ENCODE data around the gene LEKR1. TPM values are rescaled to one million over a fixed set of nuclear protein-coding genes. Genes with fewer than 3 reads are reported as not detected.

Gene LEKR1
- polyA plus RNA-seq, 1 donor = 2.2 TPM

GRCh38 chr3:157077565-157077991, 251.4 kb downstream of the LEKR1 start:
- H3K27me3 ChIP-seq (ENCODE audit: control insufficient read depth, insufficient read depth, low read length) = no peaks in the 10 kb centered on the region
- H3K36me3 ChIP-seq (ENCODE audit: control insufficient read depth, insufficient read depth, low read length) = no peaks in the 10 kb centered on the region
- H3K4me3 ChIP-seq (ENCODE audit: low read length) = no peak overlapping the region
- DNase-seq = no peak
- no peak overlapping the region for H3K27ac ChIP-seq (ENCODE audit: low read length)
- peaks cover 8% of the 10 kb centered on the region for H3K4me1 ChIP-seq (ENCODE audit: control insufficient read depth, insufficient read depth, low read length)
- WGBS (ENCODE audit: insufficient coverage, low lambda C conversion rate) = no CpG with 5 or more reads among the region's 4 CpGs
- H3K9me3 ChIP-seq (ENCODE audit: control insufficient read depth, low read depth, low read length) = no peaks in the 10 kb centered on the region

GRCh38 chr3:157078131-157078810, 252.1 kb downstream of the LEKR1 start:
- Histone ChIP-seq H3K9me3 (ENCODE audit: control insufficient read depth, low read depth, low read length) (no peaks in the 10 kb centered on the region), H3K4me1 (ENCODE audit: control insufficient read depth, insufficient read depth, low read length) (peaks cover 8% of the 10 kb centered on the region), H3K4me3 (ENCODE audit: low read length) (no peak overlapping the region), H3K36me3 (ENCODE audit: control insufficient read depth, insufficient read depth, low read length) (no peaks in the 10 kb centered on the region), H3K27me3 (ENCODE audit: control insufficient read depth, insufficient read depth, low read length) (no peaks in the 10 kb centered on the region), H3K27ac (ENCODE audit: low read length) (no peak overlapping the region)
- no CpG with 5 or more reads among the region's 5 CpGs for WGBS (ENCODE audit: insufficient coverage, low lambda C conversion rate)
- DNase-seq = no peak

GRCh38 chr3:157078811-157079185, 252.6 kb downstream of the LEKR1 start:
- no peak overlapping the region for H3K4me3 ChIP-seq (ENCODE audit: low read length)
- DNase-seq = no peak
- no peak overlapping the region for H3K27ac ChIP-seq (ENCODE audit: low read length)
- WGBS (ENCODE audit: insufficient coverage, low lambda C conversion rate) = no CpG with 5 or more reads among the region's 2 CpGs
- H3K4me1 ChIP-seq (ENCODE audit: control insufficient read depth, insufficient read depth, low read length) = peaks cover 8% of the 10 kb centered on the region
- no peaks in the 10 kb centered on the region for H3K9me3 ChIP-seq (ENCODE audit: control insufficient read depth, low read depth, low read length)
- no peaks in the 10 kb centered on the region for H3K36me3 ChIP-seq (ENCODE audit: control insufficient read depth, insufficient read depth, low read length)
- no peaks in the 10 kb centered on the region for H3K27me3 ChIP-seq (ENCODE audit: control insufficient read depth, insufficient read depth, low read length)

GRCh38 chr3:157079676-157080369, 253.7 kb downstream of the LEKR1 start:
- peaks cover 8% of the 10 kb centered on the region for H3K4me1 ChIP-seq (ENCODE audit: control insufficient read depth, insufficient read depth, low read length)
- H3K27ac ChIP-seq (ENCODE audit: low read length) = no peak overlapping the region
- no peaks in the 10 kb centered on the region for H3K9me3 ChIP-seq (ENCODE audit: control insufficient read depth, low read depth, low read length)
- no peaks in the 10 kb centered on the region for H3K36me3 ChIP-seq (ENCODE audit: control insufficient read depth, insufficient read depth, low read length)
- no peak overlapping the region for H3K4me3 ChIP-seq (ENCODE audit: low read length)
- 68% methylated on average over 3 of the region's 11 CpGs for WGBS (ENCODE audit: insufficient coverage, low lambda C conversion rate)
- no peaks in the 10 kb centered on the region for H3K27me3 ChIP-seq (ENCODE audit: control insufficient read depth, insufficient read depth, low read length)
- no peak for DNase-seq

- WGBS (ENCODE audit: insufficient coverage, low lambda C conversion rate) = no CpG with 5 or more reads among the region's 15 CpGs
Observed at GRCh38 chr3:157081626-157082210, 255.6 kb downstream of the LEKR1 start.

GRCh38 chr3:157082305-157082982, 256.3 kb downstream of the LEKR1 start:
- DNase-seq = no peak
- H3K4me3 ChIP-seq (ENCODE audit: low read length) = no peak overlapping the region
- WGBS (ENCODE audit: insufficient coverage, low lambda C conversion rate) = no CpG with 5 or more reads among the region's 11 CpGs

More at GRCh38 chr3:157081626-157082210, 255.6 kb downstream of the LEKR1 start:
- no peaks in the 10 kb centered on the region for H3K9me3 ChIP-seq (ENCODE audit: control insufficient read depth, low read depth, low read length)
- no peaks in the 10 kb centered on the region for H3K27me3 ChIP-seq (ENCODE audit: control insufficient read depth, insufficient read depth, low read length)
- peak; percentile 79 to 80 for DNase-seq
- H3K4me1 ChIP-seq (ENCODE audit: control insufficient read depth, insufficient read depth, low read length) = peaks cover 8% of the 10 kb centered on the region
- no peaks in the 10 kb centered on the region for H3K36me3 ChIP-seq (ENCODE audit: control insufficient read depth, insufficient read depth, low read length)
- no peak overlapping the region for H3K4me3 ChIP-seq (ENCODE audit: low read length)
- no peak overlapping the region for H3K27ac ChIP-seq (ENCODE audit: low read length)

GRCh38 chr3:157083824-157084223, 257.7 kb downstream of the LEKR1 start:
- H3K27me3 ChIP-seq (ENCODE audit: control insufficient read depth, insufficient read depth, low read length) = no peaks in the 10 kb centered on the region
- no peaks in the 10 kb centered on the region for H3K36me3 ChIP-seq (ENCODE audit: control insufficient read depth, insufficient read depth, low read length)
- no peak overlapping the region for H3K27ac ChIP-seq (ENCODE audit: low read length)
- 100% methylated on average over 1 of the region's 1 CpG for WGBS (ENCODE audit: insufficient coverage, low lambda C conversion rate)
- no peak overlapping the region for H3K4me3 ChIP-seq (ENCODE audit: low read length)
- no peak for DNase-seq
- H3K9me3 ChIP-seq (ENCODE audit: control insufficient read depth, low read depth, low read length) = no peaks in the 10 kb centered on the region
- H3K4me1 ChIP-seq (ENCODE audit: control insufficient read depth, insufficient read depth, low read length) = peaks cover 22% of the 10 kb centered on the region

More at GRCh38 chr3:157082305-157082982, 256.3 kb downstream of the LEKR1 start:
- Histone ChIP-seq H3K9me3 (ENCODE audit: control insufficient read depth, low read depth, low read length) (no peaks in the 10 kb centered on the region), H3K4me1 (ENCODE audit: control insufficient read depth, insufficient read depth, low read length) (peaks cover 14% of the 10 kb centered on the region), H3K27me3 (ENCODE audit: control insufficient read depth, insufficient read depth, low read length) (no peaks in the 10 kb centered on the region), H3K36me3 (ENCODE audit: control insufficient read depth, insufficient read depth, low read length) (no peaks in the 10 kb centered on the region), H3K27ac (ENCODE audit: low read length) (no peak overlapping the region)

- DNase-seq = no peak
- WGBS (ENCODE audit: insufficient coverage, low lambda C conversion rate) = 90% methylated on average over 2 of the region's 6 CpGs
- Histone ChIP-seq H3K27ac (ENCODE audit: low read length) (no peak overlapping the region), H3K27me3 (ENCODE audit: control insufficient read depth, insufficient read depth, low read length) (no peaks in the 10 kb centered on the region), H3K4me1 (ENCODE audit: control insufficient read depth, insufficient read depth, low read length) (peaks cover 38% of the 10 kb centered on the region), H3K9me3 (ENCODE audit: control insufficient read depth, low read depth, low read length) (no peaks in the 10 kb centered on the region), H3K36me3 (ENCODE audit: control insufficient read depth, insufficient read depth, low read length) (no peaks in the 10 kb centered on the region), H3K4me3 (ENCODE audit: low read length) (no peak overlapping the region)
Observed at GRCh38 chr3:157086060-157086750, 260.1 kb downstream of the LEKR1 start.

- no peaks in the 10 kb centered on the region for H3K9me3 ChIP-seq (ENCODE audit: control insufficient read depth, low read depth, low read length)
- H3K4me3 ChIP-seq (ENCODE audit: low read length) = no peak overlapping the region
- no peaks in the 10 kb centered on the region for H3K36me3 ChIP-seq (ENCODE audit: control insufficient read depth, insufficient read depth, low read length)
- H3K4me1 ChIP-seq (ENCODE audit: control insufficient read depth, insufficient read depth, low read length) = peaks cover 34% of the 10 kb centered on the region
- WGBS (ENCODE audit: insufficient coverage, low lambda C conversion rate) = 100% methylated on average over 1 of the region's 3 CpGs
- H3K27ac ChIP-seq (ENCODE audit: low read length) = peak overlapping the region; percentile 99
- no peak for DNase-seq
- H3K27me3 ChIP-seq (ENCODE audit: control insufficient read depth, insufficient read depth, low read length) = no peaks in the 10 kb centered on the region
Observed at GRCh38 chr3:157086775-157087174, 260.6 kb downstream of the LEKR1 start.

GRCh38 chr3:157087373-157087772, 261.2 kb downstream of the LEKR1 start:
- no CpG with 5 or more reads among the region's 1 CpG for WGBS (ENCODE audit: insufficient coverage, low lambda C conversion rate)
- peaks cover 30% of the 10 kb centered on the region for H3K4me1 ChIP-seq (ENCODE audit: control insufficient read depth, insufficient read depth, low read length)

More at GRCh38 chr3:157087373-157087772, 261.2 kb downstream of the LEKR1 start:
- peak overlapping the region; percentile 99 for H3K27ac ChIP-seq (ENCODE audit: low read length)
- H3K9me3 ChIP-seq (ENCODE audit: control insufficient read depth, low read depth, low read length) = no peaks in the 10 kb centered on the region
- peak in 1 of 2 donors; percentile 27 for DNase-seq
- no peak overlapping the region for H3K4me3 ChIP-seq (ENCODE audit: low read length)
- H3K36me3 ChIP-seq (ENCODE audit: control insufficient read depth, insufficient read depth, low read length) = no peaks in the 10 kb centered on the region
- no peaks in the 10 kb centered on the region for H3K27me3 ChIP-seq (ENCODE audit: control insufficient read depth, insufficient read depth, low read length)
